Activated CD4-positive, CD25-positive, alpha-beta regulatory T cell (primary cell): ENCODE results near the gene YES1.
"Not testable (repeated sequence)": the region's sequence is repeated elsewhere in the genome, so short reads cannot be mapped to it uniquely, and the experiment has no call there.

ENCODE experiments used
- DNase-seq, 4 experiments: peaks; one replicate each; lab custom pipeline; 2025; lab: John Stamatoyannopoulos, UW

The YES1 gene

GRCh38 chr18:683531-683930 is 128.5 kb downstream of the YES1 start:
- DNase-seq, result no peak

GRCh38 chr18:682833-683232 is 129.2 kb downstream of the YES1 start:
- no peak for DNase-seq

DNA sequence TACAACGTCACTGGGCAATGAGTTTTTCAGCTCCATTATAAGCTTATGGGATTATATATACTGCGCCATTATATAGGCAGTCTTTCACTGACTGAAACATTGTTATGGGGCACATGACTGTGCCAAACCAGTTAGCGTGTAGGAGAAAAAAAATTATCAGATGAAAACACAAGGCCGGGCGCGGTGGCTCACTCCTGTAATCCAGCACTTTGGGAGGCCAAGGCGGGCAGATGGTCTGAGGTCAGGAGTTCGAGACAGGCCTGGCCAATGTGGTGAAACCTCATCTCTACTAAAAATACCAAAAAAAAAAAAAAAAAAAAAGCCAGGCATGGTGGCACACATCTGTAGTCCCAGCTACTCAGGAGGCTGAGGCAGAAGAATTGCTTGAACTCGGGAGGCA is 129.6 kb downstream of the YES1 start:
- DNase-seq, result not testable (repeated sequence)

- no peak for DNase-seq
Measured at GRCh38 chr18:681985-682384, 130.1 kb downstream of the YES1 start.

GRCh38 chr18:680392-680791 is 131.7 kb downstream of the YES1 start:
- DNase-seq, result no peak

- DNase-seq, result no peak
Measured at GRCh38 chr18:679516-679915, 132.5 kb downstream of the YES1 start.

DNA sequence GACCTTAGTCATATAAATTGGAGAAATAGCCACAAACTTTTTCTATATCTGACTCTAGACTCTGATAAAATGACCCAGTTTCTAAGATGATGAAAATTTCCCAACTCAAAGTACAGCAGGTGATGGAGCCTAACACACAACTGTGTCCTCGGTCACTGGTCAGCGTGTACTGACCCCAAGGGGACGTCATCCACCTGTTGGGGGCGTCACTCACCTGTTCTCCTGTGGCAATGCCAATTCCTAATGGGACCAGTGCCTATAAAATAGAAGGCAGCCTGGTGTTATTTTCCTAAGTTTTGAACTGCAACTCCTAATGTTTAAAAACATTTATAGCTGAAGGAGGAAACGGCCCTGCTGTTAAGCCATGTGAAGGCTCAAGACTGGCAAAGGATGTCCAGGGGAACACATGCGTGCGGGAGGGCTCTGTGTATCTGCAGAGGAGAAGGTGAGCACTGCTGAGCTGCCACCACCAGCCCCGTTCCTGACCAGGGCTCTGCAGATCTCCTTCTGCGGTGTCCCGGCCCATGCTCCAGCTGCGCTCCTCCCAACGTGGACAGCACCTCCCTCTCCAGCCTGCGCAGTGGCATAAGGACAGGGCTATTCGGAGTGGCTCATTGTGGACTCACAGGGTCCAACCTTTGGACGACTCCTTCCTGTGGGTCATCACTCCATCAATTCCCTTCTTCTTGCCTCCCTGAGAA is 133.4 kb downstream of the YES1 start:
- no peak for DNase-seq

GRCh38 chr18:677951-678381 is 134.1 kb downstream of the YES1 start:
- no peak for DNase-seq

- no peak for DNase-seq
Measured at GRCh38 chr18:677145-677544, 134.9 kb downstream of the YES1 start.

DNA sequence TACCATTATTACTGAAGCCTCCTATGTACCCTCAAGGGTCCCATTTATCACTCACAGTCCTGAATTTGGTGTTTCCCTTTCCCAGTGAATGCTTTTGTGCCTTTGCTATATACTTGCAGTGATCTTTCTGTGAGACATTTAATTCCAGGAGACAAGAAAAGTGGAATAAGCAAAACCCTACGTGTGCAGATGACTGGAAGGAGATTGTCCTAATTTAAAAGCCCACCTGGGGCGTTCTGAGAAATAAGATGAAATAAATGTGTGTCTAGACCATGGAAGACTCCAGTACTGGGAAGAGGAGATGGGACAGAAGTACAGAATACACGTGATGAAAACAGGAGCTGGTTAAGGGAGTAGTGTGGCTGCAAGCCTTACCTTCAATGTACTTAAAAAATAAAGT is 135.3 kb downstream of the YES1 start:
- DNase-seq, result no peak

GRCh38 chr18:676069-676468 is 136.0 kb downstream of the YES1 start:
- DNase-seq, result no peak

DNA sequence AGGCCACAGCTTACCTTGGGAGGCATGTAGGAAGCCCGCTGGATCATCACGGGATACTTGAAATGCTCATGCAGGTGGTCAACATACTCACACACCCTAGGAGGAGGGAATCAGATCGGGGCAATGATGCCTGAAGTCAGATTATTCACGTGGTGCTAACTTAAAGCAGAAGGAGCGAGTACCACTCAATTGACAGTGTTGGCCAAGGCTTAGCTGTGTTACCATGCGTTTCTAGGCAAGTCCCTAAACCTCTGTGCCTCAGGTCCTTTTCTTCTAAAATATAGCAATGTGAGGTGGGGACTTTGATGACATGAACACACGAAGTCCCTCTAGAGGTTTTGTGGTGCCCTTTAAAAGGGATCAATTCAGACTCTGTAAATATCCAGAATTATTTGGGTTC is 136.7 kb downstream of the YES1 start:
- DNase-seq, result no peak

- no peak for DNase-seq
Measured at GRCh38 chr18:673769-674168, 138.3 kb downstream of the YES1 start.

DNA sequence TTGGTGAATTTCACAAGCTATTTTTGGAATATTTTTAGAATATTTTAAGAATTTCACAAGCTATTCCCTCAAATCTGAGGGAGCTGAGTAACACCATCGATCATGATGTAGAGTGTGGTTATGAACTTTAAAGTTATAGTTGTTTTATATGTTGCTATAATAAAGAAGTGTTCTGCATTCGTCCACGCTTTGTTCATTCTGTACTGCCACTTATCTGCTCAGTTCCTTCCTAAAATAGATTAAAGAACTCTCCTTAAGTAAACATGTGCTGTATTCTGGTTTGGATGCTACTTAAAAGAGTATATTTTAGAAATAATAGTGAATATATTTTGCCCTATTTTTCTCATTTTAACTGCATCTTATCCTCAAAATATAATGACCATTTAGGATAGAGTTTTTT is 138.7 kb downstream of the YES1 start:
- DNase-seq, result no peak
